HG02610 (cell line): ENCODE data around the gene PPP6R2.

Source experiments
- ATAC-seq: cut with Tn5 transposase; IDR thresholded peaks from one replicate; pipeline ENCODE4 v1.9.1; 2021; ENCODE audit warnings: mild to moderate bottlenecking, moderate library complexity; ENCODE audit not compliant: unreplicated experiment

Gene PPP6R2

DNA sequence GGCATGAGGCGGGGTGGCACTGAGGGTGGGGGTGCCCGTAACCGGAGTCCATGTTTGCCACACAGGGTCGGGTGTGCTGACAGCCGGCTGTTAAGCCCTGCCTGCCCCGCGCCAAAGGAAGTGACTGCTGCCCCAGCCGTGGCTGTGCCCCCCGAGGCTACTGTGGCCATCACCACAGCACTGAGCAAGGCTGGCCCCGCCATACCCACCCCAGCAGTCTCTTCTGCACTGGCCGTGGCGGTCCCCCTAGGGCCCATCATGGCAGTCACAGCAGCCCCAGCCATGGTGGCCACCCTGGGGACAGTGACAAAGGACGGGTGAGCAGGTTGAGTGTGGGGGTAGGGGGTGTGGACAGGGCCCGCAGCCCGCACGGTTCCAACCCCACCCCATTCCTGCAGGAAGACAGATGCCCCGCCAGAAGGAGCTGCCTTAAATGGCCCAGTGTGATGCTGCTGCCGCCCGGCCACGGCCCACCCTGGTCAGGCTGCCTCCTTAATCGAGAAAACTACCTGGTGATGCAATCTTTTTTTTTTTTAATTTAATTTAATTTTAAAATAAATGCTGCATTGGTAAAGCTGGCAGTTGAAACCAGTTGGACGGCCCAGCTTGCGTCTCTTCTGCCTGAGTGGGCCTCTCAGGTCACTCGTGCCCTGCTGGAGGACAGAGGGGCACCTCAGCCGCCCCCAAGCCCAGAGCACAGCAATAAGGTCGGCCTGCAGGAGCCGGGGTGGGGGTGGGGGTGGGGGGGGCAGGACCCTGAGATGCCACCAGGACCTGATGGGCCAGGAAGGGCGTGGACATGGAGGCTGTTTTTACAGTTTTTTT, 100.9 kb downstream of the PPP6R2 start:
- ATAC-seq = no peak

- no peak for ATAC-seq
These were observed 101.5 kb downstream of the PPP6R2 start for GRCh38 chr22:50444663-50445062.

DNA sequence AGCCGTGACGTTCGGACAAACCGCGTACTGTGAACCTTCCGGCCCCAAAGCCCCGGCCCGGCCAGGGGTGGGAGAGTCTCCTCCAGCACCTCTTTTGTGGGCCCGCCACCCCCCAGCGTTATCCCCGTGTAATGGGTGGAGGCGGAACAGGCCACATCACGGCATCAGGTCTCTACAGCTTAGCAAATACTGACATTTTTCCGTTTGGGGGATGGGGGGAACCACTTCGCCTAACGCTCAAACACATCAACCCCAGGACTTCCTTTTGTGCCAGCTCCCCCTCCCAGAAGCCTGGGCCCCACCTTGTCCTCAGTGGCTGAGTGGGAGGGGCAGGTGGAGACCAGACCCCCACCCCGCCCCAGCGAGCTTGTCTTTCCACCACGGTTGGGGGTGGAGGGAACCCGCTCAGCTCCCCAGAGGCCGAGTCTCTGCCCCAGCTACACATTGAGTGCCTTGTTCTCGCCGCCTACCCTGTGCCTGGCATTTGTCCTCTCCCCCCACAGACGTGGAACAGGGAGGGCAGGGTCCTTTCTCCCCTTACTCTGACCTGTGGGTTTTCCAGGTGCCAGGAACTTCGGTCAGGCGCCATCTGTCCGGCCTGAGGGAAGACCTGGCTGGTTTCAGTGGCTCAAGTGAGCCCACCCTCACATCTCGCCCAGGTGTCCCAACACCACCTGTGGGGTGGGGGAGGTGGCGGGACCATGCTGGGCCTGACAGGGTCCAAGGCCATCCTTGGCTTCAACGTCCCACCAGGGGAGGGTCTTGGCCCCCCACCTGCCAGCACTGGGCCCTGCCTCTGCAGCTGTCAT, 102.1 kb downstream of the PPP6R2 start:
- no peak for ATAC-seq

DNA sequence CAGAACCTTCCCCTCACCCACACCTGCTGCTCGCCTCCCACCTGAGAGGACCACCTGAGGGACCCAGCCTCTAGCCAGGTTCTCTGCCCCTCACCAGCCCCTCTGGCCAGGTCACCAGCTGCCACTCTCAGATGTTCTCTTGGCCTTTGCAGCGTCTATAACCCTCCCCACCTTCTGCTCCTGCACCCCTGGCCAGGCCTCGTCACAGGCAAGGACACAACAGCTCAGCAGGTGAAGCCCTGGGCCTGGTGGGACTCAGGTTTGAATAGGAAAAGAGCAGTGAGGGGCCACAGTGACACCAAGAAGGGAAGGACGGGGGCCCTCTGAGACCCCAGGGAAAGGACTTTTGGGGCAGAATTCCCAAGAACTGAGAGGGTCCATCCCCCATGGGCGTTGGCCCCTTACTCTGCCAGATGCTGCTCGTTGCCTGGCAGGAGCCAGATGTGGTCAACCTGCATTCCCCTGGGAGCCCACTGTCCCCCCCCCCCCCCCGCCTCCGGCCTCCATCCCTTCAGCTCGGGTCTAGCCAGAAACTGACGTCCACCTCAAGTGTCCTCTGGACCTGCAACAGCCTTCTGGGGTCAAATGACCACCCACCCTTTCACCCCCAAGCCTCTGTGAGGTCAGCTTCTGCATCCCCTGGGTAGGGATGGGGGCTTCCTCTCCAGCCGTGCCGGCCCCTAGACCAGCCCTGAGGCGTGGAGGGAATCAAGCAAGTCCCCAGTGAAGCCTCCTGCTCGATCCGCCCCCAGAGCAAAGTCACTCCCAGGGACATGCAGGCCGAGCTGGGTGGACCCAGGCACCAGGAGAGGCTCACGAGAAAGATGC, 103.0 kb downstream of the PPP6R2 start:
- no peak for ATAC-seq

DNA sequence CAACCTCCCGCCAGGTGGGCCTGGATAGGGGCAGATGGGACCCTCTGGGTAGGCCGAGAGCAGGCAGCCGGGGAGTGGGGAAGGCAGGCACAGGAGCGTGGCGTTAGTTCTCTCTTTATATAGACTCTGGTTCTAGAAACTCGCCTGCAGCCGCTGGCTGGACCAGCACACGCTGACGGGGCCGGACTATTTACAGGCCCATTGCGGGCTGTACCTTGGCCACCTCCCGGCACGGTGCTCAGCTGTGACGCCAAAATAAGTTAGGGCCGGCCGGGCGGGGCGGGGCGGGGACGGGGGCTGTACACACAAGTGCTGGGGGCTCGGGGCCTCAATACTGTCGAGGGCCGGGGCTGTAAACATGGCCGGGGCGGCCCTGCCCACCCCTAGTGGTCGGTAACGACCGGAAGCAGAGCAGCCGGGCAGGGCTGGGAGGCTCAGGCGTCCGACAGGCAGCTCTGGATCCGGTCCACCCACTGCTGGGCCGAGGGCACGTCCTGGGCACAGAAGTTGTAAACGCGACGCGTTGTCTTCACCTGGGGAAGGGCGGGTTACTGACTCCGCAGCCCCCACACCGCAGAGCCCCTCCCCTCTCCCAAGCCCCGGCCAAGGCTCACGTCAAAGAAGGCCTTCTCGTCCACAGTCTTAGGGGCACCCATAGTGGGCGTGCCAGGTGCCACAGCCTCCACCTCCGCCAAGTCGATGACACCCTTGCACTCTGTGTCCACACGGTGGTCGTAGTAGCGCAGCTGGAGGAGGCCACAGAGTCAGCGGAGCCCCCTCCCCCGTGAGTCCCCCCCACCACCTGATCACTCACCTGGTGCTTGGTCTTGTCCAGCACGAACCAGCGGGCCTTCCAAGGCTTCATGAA, 103.8 kb downstream of the PPP6R2 start:
- no peak for ATAC-seq

DNA sequence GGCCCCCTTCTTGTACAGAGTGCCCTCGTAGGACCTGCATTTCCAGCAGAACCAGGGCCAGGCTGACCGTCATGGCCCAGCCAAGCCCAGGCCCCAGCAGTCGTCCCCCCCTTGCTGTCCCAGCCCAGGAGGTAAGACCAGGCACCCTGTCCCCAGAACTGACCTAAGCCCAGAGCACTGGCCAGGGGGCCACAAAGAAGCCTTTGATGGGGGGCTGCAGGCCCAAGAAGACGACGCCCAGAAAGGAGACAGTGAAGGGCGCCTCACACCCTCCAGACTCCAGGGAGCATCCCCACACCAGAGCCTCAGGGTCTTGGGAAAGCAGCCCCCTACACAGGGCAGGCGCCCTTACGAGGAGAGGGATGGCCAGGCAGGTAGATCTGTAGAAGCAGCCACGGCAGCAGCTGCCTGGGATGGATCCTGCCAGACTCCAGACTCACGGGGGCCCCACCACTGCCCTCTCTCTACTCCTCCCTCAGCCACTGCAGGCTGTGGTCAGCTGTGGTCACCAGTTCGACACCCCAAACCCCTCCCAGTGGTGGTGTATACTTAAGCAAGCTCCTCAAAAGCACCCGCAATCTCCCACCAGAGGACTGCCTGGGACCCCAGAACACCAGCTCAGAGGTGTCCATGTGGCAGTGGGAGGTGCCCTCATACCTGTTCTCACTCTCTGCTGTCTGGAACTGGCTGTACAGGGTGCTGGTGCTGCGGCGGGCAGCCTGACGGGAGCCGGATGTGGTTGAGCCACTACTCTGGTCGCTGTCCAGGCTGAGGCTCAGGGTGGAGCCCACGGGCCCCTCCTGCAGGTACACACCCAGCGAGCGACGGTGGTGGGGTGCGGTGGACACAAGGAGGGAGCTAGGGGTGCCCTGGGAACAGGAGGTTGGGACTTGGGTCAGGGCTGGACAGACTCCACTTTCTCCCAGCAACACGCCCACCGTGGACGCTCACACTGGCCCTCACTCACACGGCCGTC, 104.7 kb downstream of the PPP6R2 start:
- no peak for ATAC-seq

DNA sequence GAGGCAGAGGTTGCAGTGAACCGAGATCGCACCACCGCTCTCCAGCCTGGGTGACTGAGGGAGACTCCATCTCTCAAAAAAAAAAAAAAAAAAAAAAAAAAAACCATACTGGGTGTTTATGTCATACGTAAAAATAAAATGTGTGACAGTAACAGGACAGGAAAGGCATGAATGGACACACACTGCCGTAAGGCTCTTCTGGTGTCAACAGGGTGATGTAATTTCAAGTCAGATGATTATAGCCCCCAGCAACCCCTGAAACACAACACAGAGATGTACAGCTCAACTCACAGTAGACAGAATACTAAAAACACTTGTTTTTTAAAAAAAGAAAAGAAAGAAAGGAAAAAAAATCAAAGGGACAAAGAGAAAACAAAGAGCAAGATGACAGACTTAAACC, 109.5 kb downstream of the PPP6R2 start:
- ATAC-seq = no peak

DNA sequence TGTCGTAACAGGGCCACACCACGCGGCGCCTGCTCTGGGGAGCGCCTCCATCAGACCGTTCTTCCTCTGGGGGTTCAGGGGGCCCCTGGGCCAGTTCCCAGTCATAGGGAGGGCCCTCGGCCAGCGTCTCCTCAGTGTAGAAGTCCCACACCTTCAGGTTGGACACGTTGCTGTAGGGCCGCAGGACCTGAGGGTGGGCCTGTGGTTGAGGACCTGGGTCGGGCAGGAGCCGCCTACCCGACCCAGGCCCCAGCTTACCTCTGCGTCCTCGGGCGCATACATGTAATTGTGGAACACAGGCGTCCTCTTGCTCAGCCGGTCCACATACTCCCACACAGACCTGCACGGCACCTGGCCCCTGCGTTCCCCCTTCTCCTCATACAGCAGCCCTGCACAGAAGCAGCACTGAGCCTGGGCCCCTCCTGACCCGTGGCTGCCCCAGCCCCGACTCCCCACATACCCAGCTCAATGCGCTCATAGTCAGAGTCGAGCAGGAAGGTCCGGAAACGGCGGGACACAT, 111.5 kb downstream of the PPP6R2 start:
- no peak for ATAC-seq

DNA sequence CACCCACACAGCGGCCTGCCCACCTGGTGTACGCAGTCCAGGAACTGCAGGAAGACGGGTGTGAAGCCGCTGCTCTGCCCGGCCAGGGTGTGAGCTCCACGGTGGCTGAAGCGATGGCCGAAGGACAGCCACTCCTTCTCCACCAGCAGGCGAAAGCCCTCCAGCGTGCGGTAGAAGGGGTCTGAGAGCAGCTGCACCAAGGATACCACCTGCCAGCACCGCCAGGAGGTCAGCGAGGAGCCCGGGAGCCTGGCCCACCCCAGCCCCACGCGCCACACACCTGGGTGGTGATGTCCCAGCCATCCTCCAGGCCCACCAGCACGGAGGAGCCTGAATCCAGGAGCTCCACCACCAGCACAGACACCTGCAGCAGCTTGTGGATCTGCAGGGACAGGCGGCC, 112.1 kb downstream of the PPP6R2 start:
- no peak for ATAC-seq

GRCh38 chr22:50456026-50456425, 112.9 kb downstream of the PPP6R2 start:
- ATAC-seq = no peak

- ATAC-seq = no peak
These were observed 113.5 kb downstream of the PPP6R2 start for GRCh38 chr22:50456466-50457234.

DNA sequence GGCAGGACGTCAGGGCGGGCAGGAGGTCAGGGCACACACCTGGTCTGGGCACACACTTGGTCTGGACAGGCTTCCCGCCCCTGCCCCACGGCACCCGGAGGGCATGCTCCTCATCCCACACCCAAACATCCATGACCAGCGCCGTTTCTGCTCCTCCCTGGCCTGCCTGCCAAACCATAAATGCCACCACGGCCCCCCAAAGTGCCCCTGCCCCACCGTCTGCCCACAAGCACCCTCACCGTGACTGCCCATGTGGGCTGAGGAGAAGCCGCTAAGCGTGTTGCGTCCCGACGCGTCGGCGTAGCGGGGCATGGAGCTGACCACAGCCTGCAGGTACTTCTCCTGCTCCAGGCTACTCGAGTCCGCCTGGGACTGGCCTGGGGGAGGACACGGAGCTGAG, 115.9 kb downstream of the PPP6R2 start:
- ATAC-seq = no peak

GRCh38 chr22:50459496-50460140, 116.5 kb downstream of the PPP6R2 start:
- ATAC-seq = no peak

GRCh38 chr22:50460938-50461337, 117.8 kb downstream of the PPP6R2 start:
- ATAC-seq = no peak

GRCh38 chr22:50461536-50461935, 118.4 kb downstream of the PPP6R2 start:
- ATAC-seq = no peak

DNA sequence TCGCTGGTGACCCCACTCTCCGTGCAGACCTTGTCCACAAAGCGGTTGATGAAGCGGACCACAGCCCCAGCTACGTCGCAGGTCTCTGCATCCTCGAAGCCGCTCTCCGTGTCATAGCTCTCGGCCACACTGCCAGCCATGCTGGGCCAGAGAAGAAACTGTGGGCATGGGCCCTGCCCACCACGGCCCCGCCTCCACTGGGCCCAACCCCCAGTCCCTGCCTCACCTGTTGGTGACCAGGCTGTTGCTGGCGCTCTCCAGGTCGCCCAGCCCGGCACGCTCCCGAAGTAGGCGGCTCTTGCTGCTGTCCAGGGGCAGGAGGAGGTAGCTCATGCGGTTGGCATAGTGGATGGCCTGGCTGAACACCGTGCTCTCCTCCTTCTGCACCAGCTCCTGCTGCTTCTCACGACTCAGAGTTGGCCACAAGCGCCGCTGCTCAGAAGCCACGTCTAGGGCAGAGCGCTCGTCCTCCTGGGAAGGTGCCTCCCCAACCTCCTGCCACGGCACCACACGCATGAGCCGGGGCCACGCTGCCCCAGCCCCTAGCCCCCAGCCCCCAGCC, 118.9 kb downstream of the PPP6R2 start:
- ATAC-seq = no peak

GRCh38 chr22:50463188-50463900, 120.2 kb downstream of the PPP6R2 start:
- ATAC-seq = no peak
